ENCODE measurements around the gene ASB3.

ASB3 gene

DNA sequence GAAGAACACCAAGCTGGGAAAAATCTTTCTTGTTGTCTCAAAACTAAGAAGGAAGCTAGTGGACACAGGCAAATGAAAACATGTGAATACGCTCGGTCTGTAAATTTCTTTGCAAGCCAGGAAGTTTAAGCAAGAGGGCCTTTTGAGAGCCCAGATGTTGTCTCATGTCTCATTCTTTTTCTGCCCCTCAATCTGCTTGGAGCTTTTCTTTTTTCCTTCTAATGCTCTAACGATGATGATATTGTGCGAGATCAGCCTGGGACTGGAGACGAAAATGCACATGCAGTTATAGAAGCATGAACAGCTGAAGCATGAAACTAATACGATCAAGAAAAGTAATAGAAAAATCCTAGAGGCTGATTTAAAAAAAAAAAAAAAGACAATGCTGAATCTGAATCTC, 157.8 kb downstream of the ASB3 start:
- DNase-seq (ENCODE audit: low read depth, low spot score), result no peak
- TF ChIP-seq, protein P1, sequence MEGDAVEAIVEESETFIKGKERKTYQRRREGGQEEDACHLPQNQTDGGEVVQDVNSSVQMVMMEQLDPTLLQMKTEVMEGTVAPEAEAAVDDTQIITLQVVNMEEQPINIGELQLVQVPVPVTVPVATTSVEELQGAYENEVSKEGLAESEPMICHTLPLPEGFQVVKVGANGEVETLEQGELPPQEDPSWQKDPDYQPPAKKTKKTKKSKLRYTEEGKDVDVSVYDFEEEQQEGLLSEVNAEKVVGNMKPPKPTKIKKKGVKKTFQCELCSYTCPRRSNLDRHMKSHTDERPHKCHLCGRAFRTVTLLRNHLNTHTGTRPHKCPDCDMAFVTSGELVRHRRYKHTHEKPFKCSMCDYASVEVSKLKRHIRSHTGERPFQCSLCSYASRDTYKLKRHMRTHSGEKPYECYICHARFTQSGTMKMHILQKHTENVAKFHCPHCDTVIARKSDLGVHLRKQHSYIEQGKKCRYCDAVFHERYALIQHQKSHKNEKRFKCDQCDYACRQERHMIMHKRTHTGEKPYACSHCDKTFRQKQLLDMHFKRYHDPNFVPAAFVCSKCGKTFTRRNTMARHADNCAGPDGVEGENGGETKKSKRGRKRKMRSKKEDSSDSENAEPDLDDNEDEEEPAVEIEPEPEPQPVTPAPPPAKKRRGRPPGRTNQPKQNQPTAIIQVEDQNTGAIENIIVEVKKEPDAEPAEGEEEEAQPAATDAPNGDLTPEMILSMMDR (IDR thresholded peaks at IDR 0.05; ENCODE audit: low read depth, low read length), result no peak
- H3K4me3 ChIP-seq (ENCODE audit: low read depth, low read length), result no peak overlapping the region
- in situ Hi-C loops (cut with HindIII; ENCODE audit: low sequenced_read_pairs), result no loop called here

DNA sequence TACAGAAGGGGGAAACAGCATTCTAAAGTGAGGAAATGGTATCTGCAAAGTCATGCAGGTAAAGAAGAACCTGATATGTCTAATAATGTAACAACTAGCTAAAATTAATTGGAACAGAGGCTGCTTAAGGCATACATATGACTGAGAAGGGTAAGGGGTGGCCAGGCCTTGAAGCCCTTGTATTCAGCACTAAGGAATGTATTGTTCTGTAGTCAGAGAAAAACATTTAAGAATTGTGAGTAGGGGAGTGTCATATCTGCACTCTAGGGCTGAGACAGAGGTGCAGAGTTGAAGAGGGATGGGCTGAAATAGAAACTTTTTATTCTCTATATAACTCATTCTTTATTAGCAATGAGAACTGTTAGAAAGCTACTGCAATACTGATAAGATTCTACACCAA, 164.6 kb downstream of the ASB3 start:
- no peak for DNase-seq (ENCODE audit: low read depth, low spot score)
- in situ Hi-C loops (cut with HindIII; ENCODE audit: low sequenced_read_pairs), result no loop called here
- TF ChIP-seq, protein P1 (IDR thresholded peaks at IDR 0.05; ENCODE audit: low read depth, low read length), result no peak
- H3K4me3 ChIP-seq (ENCODE audit: low read depth, low read length), result no peak overlapping the region

DNA sequence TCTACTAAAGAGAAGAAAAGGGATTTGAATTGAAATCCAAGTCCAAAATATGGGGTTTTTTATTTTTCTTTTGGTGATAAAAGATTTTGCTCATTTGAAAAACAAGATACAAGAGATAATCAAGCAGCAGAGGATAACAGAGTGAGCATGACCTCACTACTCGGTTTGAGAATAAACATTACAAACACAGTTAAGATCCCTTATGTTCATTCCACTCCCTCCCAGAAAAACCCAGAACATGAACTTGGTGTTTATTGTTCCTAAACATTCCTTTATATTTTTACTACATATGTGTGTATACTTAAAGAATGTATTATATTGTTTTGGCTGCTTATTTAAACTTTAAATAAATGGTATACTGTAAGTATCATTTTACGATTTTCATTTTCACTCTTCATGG, 165.8 kb downstream of the ASB3 start:
- H3K4me3 ChIP-seq (ENCODE audit: low read depth, low read length), result no peak overlapping the region
- no peak for DNase-seq (ENCODE audit: low read depth, low spot score)
- TF ChIP-seq, protein P1 (IDR thresholded peaks at IDR 0.05; ENCODE audit: low read depth, low read length), result no peak
- in situ Hi-C loops (cut with HindIII; ENCODE audit: low sequenced_read_pairs), result no loop called here

All from astrocyte of the spinal cord (primary cell).